Measurements from ENCODE around the gene SHB.

GRCh38 chr9:37938121-37938891 is 130.7 kb downstream of the SHB start:
- TF ChIP-seq, protein P1, sequence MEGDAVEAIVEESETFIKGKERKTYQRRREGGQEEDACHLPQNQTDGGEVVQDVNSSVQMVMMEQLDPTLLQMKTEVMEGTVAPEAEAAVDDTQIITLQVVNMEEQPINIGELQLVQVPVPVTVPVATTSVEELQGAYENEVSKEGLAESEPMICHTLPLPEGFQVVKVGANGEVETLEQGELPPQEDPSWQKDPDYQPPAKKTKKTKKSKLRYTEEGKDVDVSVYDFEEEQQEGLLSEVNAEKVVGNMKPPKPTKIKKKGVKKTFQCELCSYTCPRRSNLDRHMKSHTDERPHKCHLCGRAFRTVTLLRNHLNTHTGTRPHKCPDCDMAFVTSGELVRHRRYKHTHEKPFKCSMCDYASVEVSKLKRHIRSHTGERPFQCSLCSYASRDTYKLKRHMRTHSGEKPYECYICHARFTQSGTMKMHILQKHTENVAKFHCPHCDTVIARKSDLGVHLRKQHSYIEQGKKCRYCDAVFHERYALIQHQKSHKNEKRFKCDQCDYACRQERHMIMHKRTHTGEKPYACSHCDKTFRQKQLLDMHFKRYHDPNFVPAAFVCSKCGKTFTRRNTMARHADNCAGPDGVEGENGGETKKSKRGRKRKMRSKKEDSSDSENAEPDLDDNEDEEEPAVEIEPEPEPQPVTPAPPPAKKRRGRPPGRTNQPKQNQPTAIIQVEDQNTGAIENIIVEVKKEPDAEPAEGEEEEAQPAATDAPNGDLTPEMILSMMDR (IDR thresholded peaks at IDR 0.05), result no peak
- TF ChIP-seq POLR2AphosphoS5 (IDR thresholded peaks at IDR 0.05), result no peak
- TF ChIP-seq EP300 (IDR thresholded peaks at IDR 0.05), result no peak
